Measurements from ENCODE around the gene COX7A2L. TPM values are rescaled to one million over a fixed set of nuclear protein-coding genes. Genes with fewer than 3 reads are reported as not detected.
"Not testable (repeated sequence)": the region's sequence is repeated elsewhere in the genome, so short reads cannot be mapped to it uniquely, and the experiment has no call there.

Gene COX7A2L
- total and polyA plus RNA-seq, 10 of the 15 experiments (the other 5 are each of a cell fraction or from before 2014, with no cell fraction given) = 134 to 532 (median 222) TPM

DNA sequence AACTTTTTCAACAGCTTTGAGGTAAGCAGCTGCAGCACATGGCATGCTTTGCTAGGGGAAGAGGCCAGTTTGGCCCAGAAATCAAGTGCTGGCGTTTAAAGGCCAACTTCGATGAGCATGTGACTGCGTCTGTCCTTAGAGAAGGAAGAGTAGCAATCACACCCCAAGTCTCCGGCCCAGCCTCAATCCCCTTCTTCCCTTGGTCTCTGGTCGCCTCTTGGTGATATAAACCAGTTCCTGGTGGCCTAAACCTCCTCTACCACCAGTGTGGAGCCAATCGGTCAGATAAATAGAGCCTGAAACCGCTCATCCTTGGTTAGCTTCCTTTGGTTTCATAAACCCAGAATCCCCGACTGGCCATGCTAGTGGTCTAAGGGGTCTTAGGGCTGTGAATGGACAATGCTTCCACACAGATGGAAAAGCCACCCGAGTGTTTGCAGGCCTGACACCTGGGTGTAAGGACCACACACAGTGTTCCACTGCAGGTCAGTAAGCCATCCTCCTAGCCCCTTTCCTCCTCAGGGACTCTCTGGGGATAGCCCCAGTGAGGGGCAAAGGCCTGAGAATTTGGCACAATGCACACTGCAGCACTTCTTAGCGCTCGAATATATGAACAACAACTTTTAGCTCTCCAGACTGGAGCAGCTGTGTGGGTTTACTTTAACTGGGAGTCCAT is 23.0 kb upstream of the COX7A2L start (continued):
- TF ChIP-seq PBX3 (IDR thresholded peaks at IDR 0.05; ENCODE audit: insufficient replicate concordance, low read depth, low read length) (no peak), SUPT20H (IDR thresholded peaks at IDR 0.05; ENCODE audit: borderline replicate concordance, control insufficient read depth, low read depth, low read length) (no peak)

GRCh38 chr2:42382144-42382543 is 21.1 kb upstream of the COX7A2L start:
- Histone ChIP-seq H3K36me3 (ENCODE audit: control insufficient read depth in 2 of 2, insufficient read depth in 2 of 2, low read length in 1 of 2) (no peaks in the 10 kb centered on the region), H3K27me3 (replicated peaks in 1 of 2; ENCODE audit: control insufficient read depth in 2 of 2, insufficient read depth in 2 of 2, low read length in 1 of 2) (no peaks in the 10 kb centered on the region), H3K79me2 (ENCODE audit: control insufficient read depth, insufficient read depth, low read length) (no peaks in the 10 kb centered on the region), H3K4me2 (ENCODE audit: control insufficient read depth, insufficient read depth) (no peak overlapping the region), H3K4me1 (ENCODE audit: control insufficient read depth, insufficient read depth, low read length) (no peaks in the 10 kb centered on the region), H2AFZ (ENCODE audit: control insufficient read depth, low read depth, low read length) (no peak overlapping the region), H3K9ac (ENCODE audit: control insufficient read depth, insufficient read depth, low read length) (no peak overlapping the region), H3K27ac (ENCODE audit: control insufficient read depth, insufficient read depth) (no peak overlapping the region), H3K4me3 (no peak overlapping the region), H3K9me3 (replicated peaks; ENCODE audit: control insufficient read depth, insufficient read depth, low read length) (no peaks in the 10 kb centered on the region), H4K20me1 (ENCODE audit: control insufficient read depth, insufficient read depth) (no peaks in the 10 kb centered on the region)
- ChIA-PET SMC1A (ENCODE audit: uncharacterized antibody, unreplicated experiment) (no interaction called here), RAD21 (ENCODE audit: unreplicated experiment) (no interaction called here), POLR2A (no interaction called here), CTCF (no interaction called here)
- TF ChIP-seq KDM1A (IDR thresholded peaks at IDR 0.05; ENCODE audit: borderline replicate concordance) = no peak
- TF ChIP-seq HDAC6 (IDR thresholded peaks at IDR 0.05; ENCODE audit: unreplicated experiment) = no peak
- TF ChIP-seq EED (IDR thresholded peaks at IDR 0.05; ENCODE audit: low read depth) = no peak
- intact Hi-C loops (cut with micrococcal nuclease; ENCODE audit: unreplicated experiment) = no loop called here
- no TSS peak for BruUV-seq (replicated peaks)
- FAIRE-seq = no peak
- in situ Hi-C loops (cut with MboI) = no loop called here
- no peak for ATAC-seq
- 17% methylated on average over 4 of the region's 4 CpGs for WGBS (ENCODE audit: insufficient coverage, insufficient replicate concordance, low lambda C conversion rate, missing lambda C conversion rate)
- no peak for DNase-seq (ENCODE audit: low read depth, low spot score)

GRCh38 chr2:42380026-42380425 is 19.0 kb upstream of the COX7A2L start:
- intact Hi-C loops (cut with micrococcal nuclease; ENCODE audit: unreplicated experiment); RAD21 ChIA-PET (ENCODE audit: unreplicated experiment); H3K4me2 ChIP-seq (ENCODE audit: control insufficient read depth, insufficient read depth); in situ Hi-C loops (cut with MboI); H3K27me3 ChIP-seq (replicated peaks in 1 of 2; ENCODE audit: control insufficient read depth in 2 of 2, insufficient read depth in 2 of 2, low read length in 1 of 2); H3K27ac ChIP-seq (ENCODE audit: control insufficient read depth, insufficient read depth); H3K9ac ChIP-seq (ENCODE audit: control insufficient read depth, insufficient read depth, low read length); POLR2A ChIA-PET; SMC1A ChIA-PET (ENCODE audit: uncharacterized antibody, unreplicated experiment); H3K4me1 ChIP-seq (ENCODE audit: control insufficient read depth, insufficient read depth, low read length); H3K79me2 ChIP-seq (ENCODE audit: control insufficient read depth, insufficient read depth, low read length); H2AFZ ChIP-seq (ENCODE audit: control insufficient read depth, low read depth, low read length); CTCF ChIA-PET; H3K36me3 ChIP-seq (ENCODE audit: control insufficient read depth in 2 of 2, insufficient read depth in 2 of 2, low read length in 1 of 2); BruUV-seq (replicated peaks); FAIRE-seq; H3K4me3 ChIP-seq; DNase-seq (ENCODE audit: low read depth, low spot score); H4K20me1 ChIP-seq (ENCODE audit: control insufficient read depth, insufficient read depth); H3K9me3 ChIP-seq (replicated peaks; ENCODE audit: control insufficient read depth, insufficient read depth, low read length); ATAC-seq: not testable (repeated sequence)
- 61% methylated on average over 7 of the region's 7 CpGs for WGBS (ENCODE audit: insufficient coverage, insufficient replicate concordance, low lambda C conversion rate, missing lambda C conversion rate)

Data from GM12878 (cell line).